CD4-positive, CD25-positive, alpha-beta regulatory T cell (primary cell): ENCODE results near the gene ZHX3. TPM values are rescaled to one million over a fixed set of nuclear protein-coding genes. Genes with fewer than 3 reads are reported as not detected.

Source experiments
- ATAC-seq, 2 donors: fragments of 150-1000 bp; cut with Tn5 transposase; one replicate each; pipeline ENCODE4 v1.10.0; 2021; ENCODE audit warnings: low read depth in 2 of 2, moderate number of reproducible peaks in 2 of 2, moderate library complexity in 1 of 2
- DNase-seq, 3 donors: peaks; one replicate each; pipeline versions ENCODE4 v3.0.0 to v3.0.0-alpha.2; 2012 to 2022; ENCODE audit warnings: mixed read lengths in 1 of 3
- H3K27ac ChIP-seq: one replicate; pipeline ENCODE4 v1.7.0; 2013; ENCODE audit warnings: mild to moderate bottlenecking, low read length; ENCODE audit not compliant: insufficient read depth, poor library complexity, severe bottlenecking
- H3K27me3 ChIP-seq: one replicate; pipeline ENCODE4 v1.7.0; 2013; ENCODE audit warnings: low read length; ENCODE audit not compliant: control insufficient read depth, insufficient read depth
- H3K36me3 ChIP-seq: one replicate; pipeline ENCODE4 v1.7.0; 2013; ENCODE audit warnings: mild to moderate bottlenecking, low read length, moderate library complexity; ENCODE audit not compliant: control insufficient read depth, insufficient read depth
- H3K4me1 ChIP-seq: 2 replicates; pipeline ENCODE4 v1.7.0; 2013; ENCODE audit warnings: mild to moderate bottlenecking, low read length; ENCODE audit not compliant: insufficient read depth, control insufficient read depth, poor library complexity, severe bottlenecking
- H3K4me3 ChIP-seq: one replicate; pipeline ENCODE4 v1.7.0; 2013; ENCODE audit warnings: low read depth, mild to moderate bottlenecking, low read length, moderate library complexity
- H3K9me3 ChIP-seq, 2 experiments: 1 replicate in 1 of 2; 2 replicates in 1 of 2; pipeline ENCODE4 v1.7.0; 2013; ENCODE audit warnings: low read length in 2 of 2, mild to moderate bottlenecking in 1 of 2, moderate library complexity in 1 of 2; ENCODE audit not compliant: control insufficient read depth in 2 of 2
- H3K27ac Mint-ChIP-seq, 3 donors: one replicate each; pipeline ENCODE4 v1.8.0; 2020 to 2022; ENCODE audit warnings: mild to moderate bottlenecking in 3 of 3, mixed read lengths in 3 of 3, moderate library complexity in 2 of 3
- H3K27me3 Mint-ChIP-seq: one replicate; pipeline ENCODE4 v1.8.0; 2022; ENCODE audit warnings: mild to moderate bottlenecking, mixed read lengths
- H3K36me3 Mint-ChIP-seq: one replicate; pipeline ENCODE4 v1.8.0; 2020; ENCODE audit warnings: mixed read lengths
- H3K4me1 Mint-ChIP-seq, 4 donors: one replicate each; pipeline ENCODE4 v1.8.0; 2020 to 2022; ENCODE audit warnings: mixed read lengths in 4 of 4, mild to moderate bottlenecking in 1 of 4
- H3K4me3 Mint-ChIP-seq, 4 donors: one replicate each; pipeline ENCODE4 v1.8.0; 2020 to 2022; ENCODE audit warnings: mild to moderate bottlenecking in 4 of 4, mixed read lengths in 4 of 4, moderate library complexity in 3 of 4
- H3K9me3 Mint-ChIP-seq, 7 donors: one replicate each; pipeline ENCODE4 v1.8.0; 2020 to 2022; ENCODE audit warnings: mixed read lengths in 7 of 7, mild to moderate bottlenecking in 3 of 7, moderate library complexity in 2 of 7
- polyA plus RNA-seq, 4 donors: library from polyadenylated mRNA; unstranded; fragments of 300-500 nt; fragmentation: Illumina TruSeq; gene quantifications; one replicate each; pipeline ENCODE4 v1.2.3, GENCODE V29; 2021
- total RNA-seq: library from RNA; stranded (reverse); gene quantifications from one replicate; pipeline ENCODE4 v1.2.3, GENCODE V29; 2022

The ZHX3 gene
- total and polyA plus RNA-seq, 5 donors from 2014 or later, result 0.42 to 8.8 (median 2.9) TPM

- no peaks in the 10 kb centered on the region for H3K27me3 ChIP-seq
- H3K4me3 ChIP-seq, result no peak overlapping the region
- Mint-ChIP-seq H3K27me3 (no peaks in the 10 kb centered on the region), H3K27ac (no peak overlapping the region), H3K36me3 (no peaks in the 10 kb centered on the region), H3K9me3 (no peaks in the 10 kb centered on the region), H3K4me3 (no peak overlapping the region), H3K4me1 (no peaks in the 10 kb centered on the region)
- H3K36me3 ChIP-seq, result no peaks in the 10 kb centered on the region
- H3K9me3 ChIP-seq, result no peaks in the 10 kb centered on the region
- H3K27ac ChIP-seq, result no peak overlapping the region
- DNase-seq (no peak), ATAC-seq (no peak)
- no peaks in the 10 kb centered on the region for H3K4me1 ChIP-seq
Measured at GRCh38 chr20:41357424-41358163, 40.1 kb upstream of the ZHX3 start.

- ATAC-seq (no peak), DNase-seq (no peak)
- Mint-ChIP-seq H3K9me3 (no peaks in the 10 kb centered on the region), H3K27ac (no peak overlapping the region), H3K4me3 (no peak overlapping the region), H3K36me3 (no peaks in the 10 kb centered on the region), H3K4me1 (no peaks in the 10 kb centered on the region), H3K27me3 (no peaks in the 10 kb centered on the region)
- H3K4me1 ChIP-seq, result no peaks in the 10 kb centered on the region
- H3K4me3 ChIP-seq, result no peak overlapping the region
- no peak overlapping the region for H3K27ac ChIP-seq
- H3K27me3 ChIP-seq, result no peaks in the 10 kb centered on the region
- no peaks in the 10 kb centered on the region for H3K9me3 ChIP-seq
- H3K36me3 ChIP-seq, result no peaks in the 10 kb centered on the region
Measured at GRCh38 chr20:41356951-41357350, 39.4 kb upstream of the ZHX3 start.

- H3K4me3 Mint-ChIP-seq, result no peak overlapping the region
- no peak overlapping the region for H3K4me3 ChIP-seq
- DNase-seq (no peak), ATAC-seq (no peak)
- H3K4me1 ChIP-seq, result no peaks in the 10 kb centered on the region
- H3K27ac ChIP-seq, result no peak overlapping the region
- H3K27ac Mint-ChIP-seq, result no peak overlapping the region
- H3K27me3 Mint-ChIP-seq, result no peaks in the 10 kb centered on the region
- H3K9me3 Mint-ChIP-seq, result no peaks in the 10 kb centered on the region
- H3K4me1 Mint-ChIP-seq, result no peaks in the 10 kb centered on the region
- H3K36me3 Mint-ChIP-seq, result no peaks in the 10 kb centered on the region
- H3K27me3 ChIP-seq, result no peaks in the 10 kb centered on the region
- H3K9me3 ChIP-seq, result no peaks in the 10 kb centered on the region
- no peaks in the 10 kb centered on the region for H3K36me3 ChIP-seq
Measured at GRCh38 chr20:41355598-41356203, 38.2 kb upstream of the ZHX3 start.

- no peaks in the 10 kb centered on the region for H3K4me1 ChIP-seq
- Mint-ChIP-seq H3K36me3 (no peaks in the 10 kb centered on the region), H3K9me3 (no peaks in the 10 kb centered on the region), H3K4me3 (no peak overlapping the region), H3K4me1 (no peaks in the 10 kb centered on the region), H3K27ac (no peak overlapping the region), H3K27me3 (no peaks in the 10 kb centered on the region)
- H3K9me3 ChIP-seq, result no peaks in the 10 kb centered on the region
- ATAC-seq (no peak), DNase-seq (no peak)
- H3K36me3 ChIP-seq, result no peaks in the 10 kb centered on the region
- no peak overlapping the region for H3K4me3 ChIP-seq
- H3K27ac ChIP-seq, result no peak overlapping the region
- H3K27me3 ChIP-seq, result no peaks in the 10 kb centered on the region
Measured at GRCh38 chr20:41355192-41355591, 37.7 kb upstream of the ZHX3 start.

GRCh38 chr20:41353530-41353929 is 36.0 kb upstream of the ZHX3 start:
- Histone ChIP-seq H3K27ac (no peak overlapping the region), H3K4me1 (no peaks in the 10 kb centered on the region), H3K9me3 (no peaks in the 10 kb centered on the region), H3K4me3 (no peak overlapping the region), H3K27me3 (no peaks in the 10 kb centered on the region), H3K36me3 (no peaks in the 10 kb centered on the region)
- DNase-seq (no peak), ATAC-seq (no peak)
- Mint-ChIP-seq H3K27me3 (no peaks in the 10 kb centered on the region), H3K4me3 (no peak overlapping the region), H3K27ac (no peak overlapping the region), H3K36me3 (no peaks in the 10 kb centered on the region), H3K9me3 (no peaks in the 10 kb centered on the region), H3K4me1 (no peaks in the 10 kb centered on the region)

- DNase-seq (no peak), ATAC-seq (no peak)
- H3K9me3 ChIP-seq, result no peaks in the 10 kb centered on the region
- no peaks in the 10 kb centered on the region for H3K36me3 ChIP-seq
- no peaks in the 10 kb centered on the region for H3K27me3 ChIP-seq
- H3K36me3 Mint-ChIP-seq, result no peaks in the 10 kb centered on the region
- H3K4me3 Mint-ChIP-seq, result no peak overlapping the region
- H3K27ac Mint-ChIP-seq, result no peak overlapping the region
- no peaks in the 10 kb centered on the region for H3K4me1 ChIP-seq
- H3K27me3 Mint-ChIP-seq, result no peaks in the 10 kb centered on the region
- no peaks in the 10 kb centered on the region for H3K9me3 Mint-ChIP-seq
- no peaks in the 10 kb centered on the region for H3K4me1 Mint-ChIP-seq
- H3K4me3 ChIP-seq, result no peak overlapping the region
- H3K27ac ChIP-seq, result no peak overlapping the region
Measured at GRCh38 chr20:41352666-41353065, 35.1 kb upstream of the ZHX3 start.

- H3K27ac Mint-ChIP-seq, result no peak overlapping the region
- DNase-seq (no peak), ATAC-seq (no peak)
- H3K36me3 Mint-ChIP-seq, result no peaks in the 10 kb centered on the region
- Histone ChIP-seq H3K36me3 (no peaks in the 10 kb centered on the region), H3K27ac (no peak overlapping the region), H3K4me3 (no peak overlapping the region), H3K9me3 (no peaks in the 10 kb centered on the region), H3K27me3 (no peaks in the 10 kb centered on the region), H3K4me1 (no peaks in the 10 kb centered on the region)
- no peaks in the 10 kb centered on the region for H3K9me3 Mint-ChIP-seq
- no peaks in the 10 kb centered on the region for H3K4me1 Mint-ChIP-seq
- H3K4me3 Mint-ChIP-seq, result no peak overlapping the region
- H3K27me3 Mint-ChIP-seq, result no peaks in the 10 kb centered on the region
Measured at GRCh38 chr20:41352106-41352505, 34.6 kb upstream of the ZHX3 start.

GRCh38 chr20:41350408-41350962 is 33.0 kb upstream of the ZHX3 start:
- H3K36me3 Mint-ChIP-seq, result no peaks in the 10 kb centered on the region

More at GRCh38 chr20:41350408-41350962, 33.0 kb upstream of the ZHX3 start:
- no peaks in the 10 kb centered on the region for H3K4me1 Mint-ChIP-seq
- Histone ChIP-seq H3K27ac (no peak overlapping the region), H3K27me3 (no peaks in the 10 kb centered on the region), H3K4me1 (no peaks in the 10 kb centered on the region), H3K9me3 (no peaks in the 10 kb centered on the region), H3K4me3 (no peak overlapping the region), H3K36me3 (no peaks in the 10 kb centered on the region)
- ATAC-seq (no peak), DNase-seq (no peak)
- H3K27me3 Mint-ChIP-seq, result no peaks in the 10 kb centered on the region
- no peaks in the 10 kb centered on the region for H3K9me3 Mint-ChIP-seq
- no peak overlapping the region for H3K4me3 Mint-ChIP-seq
- H3K27ac Mint-ChIP-seq, result no peak overlapping the region
